ENCODE results near the gene IL22RA1.

Gene IL22RA1

DNA sequence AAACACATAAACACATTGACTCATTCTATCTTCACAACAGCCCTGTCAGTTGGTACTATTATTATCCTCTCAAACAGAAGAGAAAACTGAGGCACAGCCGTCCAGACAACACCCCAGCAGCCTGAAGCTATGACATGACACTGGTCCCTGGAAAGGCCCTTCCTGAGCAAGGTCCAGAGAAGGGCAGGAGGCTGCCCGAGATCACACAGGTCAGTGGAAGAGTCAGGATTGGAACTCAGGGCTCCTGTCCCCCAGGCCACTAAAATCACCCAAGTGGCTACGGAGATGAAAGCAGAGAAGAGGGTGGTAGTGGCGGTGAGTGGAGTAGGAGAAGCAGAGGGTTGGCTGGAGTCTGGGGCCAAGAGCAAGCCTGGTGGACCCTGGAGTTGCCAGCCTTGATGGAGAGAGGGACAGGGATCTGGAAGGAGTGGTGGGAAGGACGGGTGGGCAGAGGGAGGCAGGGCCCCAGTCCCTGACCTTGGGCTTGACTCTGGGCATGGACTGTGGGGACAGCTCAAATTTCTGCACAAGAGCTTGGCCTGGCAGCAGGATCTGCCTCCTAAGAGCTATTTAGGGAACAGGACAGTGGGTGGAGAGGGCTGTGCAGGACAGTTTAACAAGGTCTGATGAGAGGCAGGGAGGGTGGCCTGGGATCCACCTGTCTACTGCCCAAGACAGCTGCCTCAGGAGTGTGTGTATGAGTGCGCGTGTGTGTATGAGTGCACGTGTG is 46.8 kb downstream of the IL22RA1 start:
- no peak for DNase-seq

DNA sequence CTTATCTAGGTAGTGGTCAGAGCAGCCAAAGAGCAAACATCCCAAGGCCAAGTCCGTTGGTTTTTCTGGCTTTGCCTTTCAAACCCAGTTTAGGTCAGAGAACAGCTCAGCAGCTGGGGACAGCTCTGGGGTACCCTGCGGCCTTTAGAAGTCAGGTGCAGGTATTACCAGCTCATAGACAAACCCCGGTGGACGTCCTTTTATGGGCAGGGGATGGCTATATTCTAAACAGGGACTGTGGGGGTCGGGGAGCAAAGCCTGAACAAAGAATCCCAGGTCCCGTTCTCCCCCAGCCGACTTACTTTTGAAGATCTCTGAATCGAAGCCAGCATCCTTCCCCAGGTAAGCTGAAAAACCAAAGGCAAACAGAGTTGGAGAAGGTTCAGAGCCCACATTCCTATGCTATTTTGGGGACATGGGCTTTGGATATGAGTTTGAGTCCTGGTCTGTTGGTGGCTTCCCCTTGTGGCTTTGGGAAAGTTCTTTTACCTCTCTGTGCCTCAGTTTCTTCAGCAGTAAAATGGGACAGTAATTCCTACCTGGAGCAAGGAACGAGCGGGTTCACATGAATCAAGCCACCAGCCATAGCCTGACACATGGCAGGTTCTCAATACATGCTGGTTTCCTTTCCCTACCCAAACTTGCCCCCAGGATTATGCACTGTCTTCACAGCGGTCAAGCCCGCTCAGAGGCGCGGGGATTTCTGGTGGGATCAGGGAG is 47.6 kb downstream of the IL22RA1 start:
- no peak for DNase-seq

DNA sequence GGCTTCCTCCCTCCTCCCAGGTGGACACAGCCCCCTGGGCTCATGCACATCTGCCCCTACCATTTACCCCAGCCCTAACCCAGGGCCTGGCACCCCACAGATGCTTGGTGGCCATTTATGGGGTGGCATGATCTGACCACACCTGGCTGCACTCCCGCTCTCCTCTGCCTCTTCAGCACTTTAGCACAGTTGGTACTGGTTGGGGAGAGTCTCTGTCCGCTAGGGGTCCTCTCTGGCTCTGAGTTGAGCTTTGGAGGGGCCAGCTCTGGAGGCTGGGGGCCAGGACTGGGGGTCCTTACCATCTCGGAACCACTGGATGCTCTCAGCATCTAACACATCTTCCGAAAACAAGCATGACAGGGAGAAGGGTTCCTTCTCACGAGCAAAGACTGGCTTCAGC is 48.4 kb downstream of the IL22RA1 start:
- no peak for DNase-seq

DNA sequence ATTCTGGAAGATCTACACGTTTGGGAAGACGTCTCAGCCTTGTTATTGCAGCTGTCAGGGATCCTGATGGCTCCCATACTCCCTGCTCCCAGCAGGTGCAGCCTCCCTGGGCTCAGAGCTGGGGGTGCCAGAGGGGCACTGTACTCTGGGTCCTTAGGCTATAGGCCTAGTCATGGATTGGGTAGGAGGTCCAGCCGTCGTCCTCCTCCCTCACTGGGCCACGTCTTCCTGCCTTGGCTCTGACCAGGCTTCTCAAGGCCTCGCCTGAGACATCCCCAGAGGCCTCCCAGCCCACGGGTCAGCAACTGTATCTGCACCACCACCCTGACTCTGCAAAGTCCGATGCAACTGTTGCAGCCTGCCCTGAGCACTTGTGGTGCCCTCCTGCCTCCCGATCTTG is 49.2 kb downstream of the IL22RA1 start:
- DNase-seq: no peak

DNA sequence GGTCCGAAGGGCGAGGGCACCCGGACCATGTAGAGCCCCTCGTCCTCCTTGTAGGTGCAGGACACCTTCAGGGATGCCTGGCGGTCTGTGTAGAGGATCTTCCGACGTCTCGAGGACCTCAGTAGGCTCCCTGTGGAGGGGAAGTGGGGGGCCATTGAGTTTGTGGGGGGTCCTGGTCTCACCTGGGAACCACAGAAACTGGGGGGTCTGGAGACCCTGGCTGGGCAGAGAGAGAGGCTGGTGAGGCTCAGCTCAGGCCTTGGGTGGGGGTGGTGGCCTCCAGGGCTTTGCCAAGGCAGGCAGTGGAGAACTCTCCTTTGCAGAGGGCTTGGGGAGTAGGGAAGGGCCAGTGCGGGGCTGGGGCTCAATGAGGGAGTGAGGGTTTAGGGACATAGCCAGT is 50.0 kb downstream of the IL22RA1 start:
- no peak for DNase-seq

DNA sequence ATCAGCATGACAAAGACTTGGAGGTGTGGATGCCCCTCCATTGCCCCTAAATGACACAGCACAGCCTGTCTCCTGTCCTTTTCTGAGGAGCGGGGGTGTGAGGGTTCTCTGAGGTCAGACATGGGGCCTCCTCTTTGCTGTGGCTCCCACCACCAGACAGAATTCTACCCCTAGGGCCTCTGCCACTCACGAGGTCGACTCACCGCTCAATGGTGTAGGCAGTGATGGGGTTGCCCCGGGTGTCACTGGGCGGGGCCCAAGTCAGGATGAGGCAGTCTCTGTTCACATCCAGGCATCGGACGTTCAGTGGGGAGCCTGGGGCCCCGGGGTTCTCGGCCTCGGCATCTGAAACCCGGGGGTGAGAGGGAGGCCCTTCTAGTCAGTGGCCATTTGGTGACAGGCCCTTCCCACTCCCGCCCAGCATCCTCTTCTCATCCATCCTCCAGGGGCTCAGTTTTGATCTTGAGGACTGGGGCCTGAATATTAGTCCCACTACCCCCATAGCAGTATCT is 50.9 kb downstream of the IL22RA1 start:
- no peak for DNase-seq

DNA sequence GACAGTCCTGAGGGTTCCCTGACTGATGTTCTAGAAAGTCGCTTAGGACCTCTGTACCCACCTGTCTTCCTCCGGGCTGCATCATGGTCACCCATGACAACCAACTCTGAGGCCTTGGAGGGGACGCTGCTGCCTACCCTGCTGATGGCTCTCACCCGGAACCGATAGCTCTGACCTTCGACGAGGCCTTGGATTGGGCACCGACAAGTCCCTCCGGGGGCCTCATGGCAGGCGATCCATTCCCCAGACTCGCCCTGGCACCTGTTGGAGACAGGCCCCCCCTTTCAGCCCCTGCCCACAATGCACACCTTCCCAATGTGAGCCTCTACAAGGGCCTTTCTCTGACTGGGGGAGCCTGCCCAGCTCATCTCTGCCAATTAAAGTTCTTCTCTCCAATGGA is 52.2 kb downstream of the IL22RA1 start:
- DNase-seq: no peak

DNA sequence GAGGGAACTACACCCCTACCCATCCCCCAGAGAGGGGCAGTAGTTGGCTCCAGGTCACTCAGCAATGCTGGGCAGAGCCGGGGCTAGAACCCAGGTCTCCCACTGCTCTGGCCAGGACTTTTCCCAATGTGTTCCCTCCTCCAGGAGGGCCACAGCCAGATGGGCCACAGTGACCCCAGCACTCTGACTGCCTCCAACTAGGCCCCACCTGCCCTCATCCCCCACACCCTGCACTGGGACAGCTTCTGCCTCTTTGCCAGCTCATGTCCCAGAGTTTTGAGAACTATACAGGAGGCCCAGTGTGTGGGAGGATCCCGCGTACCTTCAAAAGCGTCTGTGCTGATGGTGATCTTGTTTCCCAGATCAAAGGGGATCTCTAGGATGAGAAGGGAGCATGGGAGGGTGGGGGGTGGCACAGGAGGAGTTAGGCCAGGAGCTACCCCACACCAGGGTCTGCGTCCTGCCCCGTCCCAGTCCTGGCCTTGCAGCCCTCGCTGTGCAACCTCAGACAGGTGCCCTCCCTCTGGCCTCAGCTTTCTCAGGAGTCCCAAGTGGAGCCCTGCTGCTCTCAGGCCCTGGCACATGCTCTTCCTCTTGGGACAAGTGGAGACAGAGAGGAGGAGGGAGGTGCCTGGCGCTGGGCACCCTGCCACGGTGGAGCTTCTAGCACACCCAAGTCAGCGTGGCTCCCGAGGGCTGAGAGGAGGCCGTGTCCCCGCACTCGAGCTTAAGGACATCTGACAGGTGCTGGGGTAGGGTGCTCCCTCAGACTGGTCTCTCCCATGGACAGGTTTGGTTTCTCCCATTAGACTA is 53.0 kb downstream of the IL22RA1 start:
- DNase-seq: no peak

DNA sequence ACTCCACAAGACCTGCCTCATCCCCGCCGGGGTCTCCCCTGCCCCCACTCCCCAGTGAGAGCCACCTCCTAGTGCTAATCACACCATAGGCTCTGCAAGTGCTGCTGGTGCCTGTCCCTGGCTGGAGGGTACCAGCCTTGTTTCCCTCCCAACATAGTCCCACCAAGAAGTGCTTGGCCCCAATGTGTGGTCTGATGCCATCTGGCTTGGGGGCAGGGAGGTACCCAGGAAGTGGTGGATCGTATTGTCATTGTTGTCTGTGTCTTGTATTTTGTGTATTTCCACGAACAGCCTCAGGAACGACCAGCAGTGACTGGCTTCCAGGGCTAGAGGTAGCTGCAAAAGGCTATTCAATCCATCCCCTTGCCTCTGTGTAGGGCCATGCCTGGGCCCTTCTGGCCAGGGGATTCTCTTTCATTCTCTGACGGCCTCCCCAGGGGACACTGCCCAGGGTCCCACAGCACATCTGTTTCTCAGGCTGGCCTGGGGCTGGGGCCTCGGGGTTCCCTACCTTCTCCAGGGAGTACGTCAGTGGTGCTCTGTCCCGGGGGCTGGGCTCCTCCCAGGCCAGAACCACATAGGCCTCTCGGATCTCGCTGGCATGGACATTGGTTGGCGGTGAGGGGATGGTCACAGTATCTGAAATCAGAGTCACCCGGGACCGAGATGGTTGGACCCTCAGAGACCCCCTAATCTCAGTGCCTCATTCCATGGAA is 53.8 kb downstream of the IL22RA1 start:
- DNase-seq: no peak

DNA sequence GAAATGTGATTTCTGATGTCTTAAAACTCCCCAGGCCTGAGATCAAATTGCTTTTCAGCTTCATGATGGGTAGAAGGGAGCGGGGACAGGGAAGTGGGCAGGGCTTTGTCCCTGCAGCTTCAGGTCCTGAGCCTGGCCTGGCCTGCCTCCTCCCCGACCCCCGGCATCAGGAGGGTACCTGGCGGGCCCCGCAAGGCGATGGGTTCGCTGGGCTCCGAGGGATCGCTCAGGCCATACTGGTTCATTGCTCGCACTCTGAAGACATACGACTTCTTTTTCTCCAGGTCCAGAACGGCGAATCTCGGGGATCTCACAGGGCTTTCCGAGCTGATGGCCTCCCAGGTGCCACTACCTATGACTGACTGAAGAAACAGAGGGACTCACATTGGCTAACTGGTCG is 56.5 kb downstream of the IL22RA1 start:
- DNase-seq: no peak

DNA sequence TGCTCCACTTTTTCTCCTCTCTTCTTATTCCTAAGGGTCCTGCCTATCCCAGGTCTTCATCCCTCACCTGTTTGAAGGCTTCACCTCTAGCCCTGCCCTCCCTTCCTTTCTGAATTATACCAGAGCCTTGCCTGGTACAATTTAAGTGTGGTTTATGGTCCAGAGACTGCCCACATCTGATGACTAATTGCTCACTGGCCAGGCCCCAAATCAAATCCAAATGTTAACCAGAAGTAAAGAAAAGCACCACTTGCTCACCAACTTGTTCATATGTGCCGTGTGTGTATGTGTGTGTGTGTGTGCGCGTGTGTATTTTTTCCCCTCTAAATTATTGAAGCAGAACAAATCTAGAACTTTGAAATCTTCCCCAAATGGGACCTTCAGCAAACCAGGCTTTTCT is 57.4 kb downstream of the IL22RA1 start:
- no peak for DNase-seq

DNA sequence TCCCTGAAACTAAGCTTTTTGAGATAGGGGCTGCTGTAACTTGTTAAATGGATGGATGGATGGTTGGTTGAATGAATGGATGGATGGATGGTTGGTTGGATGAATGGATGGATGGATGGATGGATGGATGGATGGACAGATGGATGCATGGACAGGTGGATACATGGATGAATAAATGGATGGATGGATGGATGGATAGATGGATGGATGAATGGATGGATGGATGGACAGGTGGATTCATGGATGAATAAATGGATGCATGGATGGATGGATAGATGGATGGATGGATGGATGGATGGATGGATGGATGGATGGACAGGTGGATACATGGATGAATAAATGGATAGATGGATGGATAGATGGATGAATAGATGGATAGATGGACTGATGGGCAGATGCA is 57.9 kb downstream of the IL22RA1 start:
- DNase-seq: no peak

DNA sequence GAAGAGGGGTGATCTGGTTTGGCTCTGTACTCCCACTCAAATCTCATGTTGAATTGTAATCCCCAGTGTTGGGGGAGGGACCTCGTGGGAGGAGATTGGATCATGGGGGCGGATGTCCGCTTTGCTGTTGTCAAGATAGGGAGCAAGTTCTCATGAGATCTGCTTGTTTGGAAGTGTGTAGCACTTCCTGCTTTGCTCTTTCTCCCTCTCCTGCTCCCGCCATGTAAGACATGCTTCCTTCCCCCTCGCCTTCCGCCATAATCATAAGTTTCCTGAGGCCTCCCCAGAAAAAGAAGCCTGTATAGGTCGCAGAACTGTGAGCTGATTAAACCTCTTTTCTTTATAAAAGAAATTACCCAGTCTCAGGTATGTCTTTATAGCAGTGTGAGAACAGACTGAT is 58.9 kb downstream of the IL22RA1 start:
- no peak for DNase-seq

DNA sequence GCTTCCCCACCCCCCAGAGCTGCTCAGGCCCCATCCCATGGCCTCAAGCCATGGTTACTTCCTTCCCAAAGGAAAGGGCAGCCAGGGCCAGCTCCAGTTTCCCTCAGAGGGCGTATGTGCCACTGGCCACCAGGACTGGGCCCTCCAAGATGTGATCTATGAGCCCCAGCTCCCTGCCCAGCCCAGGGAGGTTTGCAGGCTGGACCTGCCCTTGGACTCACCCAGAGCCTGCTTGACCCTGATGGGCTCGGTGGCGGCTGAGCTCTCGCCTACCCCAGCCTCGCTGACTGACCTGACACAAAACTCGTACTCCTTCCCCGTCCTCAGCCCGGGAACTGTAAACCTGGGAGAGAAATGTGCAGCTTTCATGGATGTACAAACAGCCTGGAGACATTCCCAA is 60.6 kb downstream of the IL22RA1 start:
- no peak for DNase-seq

DNA sequence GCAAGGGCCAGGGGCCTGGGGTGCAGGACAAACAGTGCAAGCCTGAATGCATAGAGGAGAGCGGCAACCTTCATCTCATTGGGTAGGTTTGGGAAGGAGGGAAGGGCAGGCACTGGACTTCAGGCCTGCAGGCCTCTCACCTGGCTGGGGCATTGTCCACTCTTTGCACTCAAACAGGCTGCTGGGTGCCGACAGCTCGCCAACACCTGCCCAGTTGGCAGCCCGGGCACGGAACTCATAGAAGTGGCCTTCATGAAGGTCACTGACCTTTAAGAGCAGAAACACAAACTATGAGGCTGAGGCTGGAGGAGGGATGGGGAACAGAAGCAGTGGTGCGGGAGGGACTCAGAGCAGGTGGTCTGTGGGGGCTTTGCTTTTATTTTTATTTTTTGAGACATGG is 61.8 kb downstream of the IL22RA1 start:
- DNase-seq: no peak

DNA sequence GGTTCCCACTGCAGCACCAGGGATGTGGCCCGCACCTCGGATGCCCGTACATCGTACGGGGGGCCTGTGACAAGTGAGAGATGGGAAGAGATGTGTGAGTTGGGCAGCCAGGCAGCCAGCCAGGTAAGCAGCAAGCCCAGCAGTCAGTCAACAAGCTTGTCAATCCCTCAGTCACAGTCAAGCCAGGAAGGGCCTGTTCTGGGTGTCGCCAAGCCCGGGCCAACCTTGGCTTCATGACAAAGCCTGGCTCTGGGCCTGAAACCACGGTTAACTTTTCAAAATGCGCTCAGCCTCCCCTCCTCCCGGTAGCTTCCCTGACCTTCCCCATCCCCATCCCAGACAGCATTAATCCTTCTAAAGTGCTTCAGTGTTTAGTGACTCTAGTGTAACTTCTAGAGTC is 62.8 kb downstream of the IL22RA1 start:
- DNase-seq: no peak

DNA sequence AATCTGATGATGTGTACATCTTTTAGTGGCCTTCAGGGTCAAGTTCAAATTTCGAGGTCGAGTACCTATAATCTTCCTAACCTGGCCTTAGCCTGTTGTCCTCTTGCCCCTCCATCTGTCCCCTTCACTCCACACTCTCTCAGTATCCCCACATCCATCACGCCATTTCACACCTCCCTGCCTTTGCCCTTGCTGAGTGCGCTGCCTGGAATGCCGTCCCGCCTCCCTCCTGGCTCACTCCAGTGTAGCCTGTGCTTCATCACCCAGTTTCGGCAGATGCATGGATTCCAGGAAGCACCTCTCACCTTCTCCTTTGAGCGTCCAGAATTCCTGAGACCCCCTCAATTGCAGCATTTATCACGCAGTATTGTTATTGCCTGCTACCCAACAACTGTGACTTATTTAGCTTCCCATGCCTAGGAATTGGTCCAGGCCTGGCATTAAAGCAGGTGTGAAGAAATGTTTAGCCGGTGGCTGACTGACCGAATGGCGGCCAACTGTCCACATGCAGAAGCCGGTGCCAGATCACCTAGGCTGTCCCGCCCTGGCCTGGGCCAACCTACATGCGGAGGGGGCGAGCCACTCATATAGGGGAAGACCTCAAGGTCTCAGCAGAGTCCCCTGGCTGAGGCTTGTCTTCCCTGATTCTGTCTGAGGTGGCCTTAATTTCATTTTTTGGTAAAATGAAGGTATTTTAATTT is 65.5 kb downstream of the IL22RA1 start:
- DNase-seq: no peak

DNA sequence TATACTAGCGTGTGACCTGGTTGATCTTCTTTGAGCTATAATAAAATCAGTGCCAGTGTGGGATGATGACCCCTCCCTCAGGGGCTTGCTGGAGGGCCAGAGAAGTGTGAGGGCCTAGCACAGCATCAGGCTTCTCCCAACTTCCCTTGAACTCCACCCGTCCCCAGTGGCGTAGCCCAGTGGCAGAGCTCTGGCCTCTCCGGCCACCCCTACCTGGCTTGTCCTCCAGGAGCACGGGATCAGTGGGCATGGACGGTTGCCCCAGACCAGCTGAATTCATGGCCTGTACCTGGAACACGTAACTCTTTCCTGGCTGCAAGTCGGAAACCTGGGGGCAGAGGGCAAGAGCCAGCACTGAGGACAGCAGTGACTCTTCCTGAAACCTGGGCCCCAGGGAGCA is 67.0 kb downstream of the IL22RA1 start:
- DNase-seq: no peak

DNA sequence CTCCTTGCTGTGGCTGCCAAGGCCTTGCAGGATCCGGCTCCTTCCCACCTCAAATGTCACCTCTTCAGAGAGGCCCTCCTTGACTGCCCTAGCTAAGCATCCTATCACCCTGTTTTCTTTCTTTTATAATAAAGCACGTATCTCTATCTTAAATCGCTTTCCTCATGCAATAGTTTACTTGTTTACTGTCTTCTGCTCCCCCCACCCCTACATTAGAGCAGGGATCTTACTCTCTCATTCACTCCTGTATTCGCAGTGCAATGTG is 67.4 kb downstream of the IL22RA1 start:
- DNase-seq: no peak

DNA sequence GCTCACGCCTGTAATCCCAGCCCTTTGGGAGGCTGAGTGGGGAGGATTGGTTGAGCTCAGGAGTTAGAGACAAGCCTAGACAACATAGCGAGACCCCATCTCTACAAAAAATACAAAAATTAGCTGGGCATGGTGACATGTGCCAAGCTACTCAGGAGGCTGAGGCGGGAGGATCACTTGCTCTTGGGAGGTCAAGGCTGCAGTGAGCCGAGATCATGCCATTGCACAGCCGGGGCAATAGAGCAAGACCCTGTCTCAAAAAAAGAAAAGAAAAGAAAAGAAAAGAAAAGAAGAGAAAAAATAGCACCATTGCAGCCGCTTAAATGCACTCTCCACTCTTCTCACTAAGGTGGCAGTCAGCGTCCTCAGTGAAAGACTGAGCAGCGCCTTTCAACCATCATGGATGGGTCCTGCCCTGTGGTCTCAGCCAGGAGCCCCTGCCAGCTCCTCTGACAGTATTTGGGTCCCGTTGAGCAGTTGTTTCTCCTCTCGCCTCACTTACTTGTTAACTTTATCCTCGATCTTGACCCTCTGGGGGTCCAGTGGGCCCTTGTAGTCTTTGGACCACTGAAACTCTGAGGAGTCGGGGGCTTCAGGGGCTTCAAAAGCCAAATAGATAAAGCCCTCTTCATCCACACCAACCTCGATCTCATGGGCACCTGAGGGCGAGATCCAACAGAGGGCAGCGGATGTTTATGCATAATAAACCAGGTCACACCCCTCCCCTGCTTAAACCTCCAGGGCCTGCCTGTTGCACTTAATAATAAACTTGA is 67.9 kb downstream of the IL22RA1 start:
- DNase-seq: no peak

DNA sequence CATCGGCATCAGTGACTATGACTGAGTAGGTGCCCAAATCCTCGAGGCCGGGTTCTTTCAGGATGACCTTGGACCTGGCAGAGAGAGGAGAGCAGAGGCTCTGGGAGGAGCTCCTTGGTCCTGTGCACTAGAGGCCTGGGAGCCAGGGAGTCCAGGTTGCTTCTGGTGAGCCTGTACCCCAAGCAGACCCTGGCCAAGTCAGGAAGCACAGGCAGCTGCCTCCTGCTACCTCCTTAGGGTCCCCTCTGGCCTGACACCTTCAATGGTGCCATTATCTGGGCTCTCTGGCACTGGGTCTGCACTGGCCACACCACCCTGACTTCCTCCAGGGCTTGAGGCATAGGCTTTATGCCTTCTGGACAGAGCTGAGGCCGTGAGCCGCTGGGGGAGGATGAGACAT is 68.7 kb downstream of the IL22RA1 start:
- DNase-seq: no peak

DNA sequence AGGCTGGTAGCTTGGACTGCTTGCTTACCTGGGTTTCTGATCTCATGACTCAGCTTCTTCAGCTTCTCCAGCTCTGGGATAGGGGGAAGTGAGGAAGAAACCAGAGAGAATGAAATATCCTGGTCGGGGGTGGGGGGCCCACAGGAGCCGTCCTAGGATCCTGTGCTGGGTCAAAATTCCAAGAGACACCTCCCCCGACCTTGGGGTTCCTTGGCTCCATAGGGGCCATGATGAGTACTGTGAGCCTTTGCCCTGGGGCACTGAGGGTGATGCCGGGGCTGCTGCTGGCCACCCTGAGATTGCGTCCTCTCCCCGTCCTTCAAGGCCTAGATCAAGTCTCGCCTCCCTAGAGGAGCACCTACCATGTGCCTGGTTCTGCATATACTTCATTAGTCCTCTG is 71.0 kb downstream of the IL22RA1 start:
- no peak for DNase-seq
